DND-41 (cell line): ENCODE measurements around the gene VOPP1.
"Not testable (repeated sequence)": the region's sequence is repeated elsewhere in the genome, so short reads cannot be mapped to it uniquely, and the experiment has no call there.

Experiments
- ATAC-seq: fragments of 200-7000 bp; cut with Tn5 transposase; 3 replicates; pipeline ENCODE4 v1.9.1; 2021; ENCODE audit warnings: low read depth; ENCODE audit not compliant: insufficient read depth
- DNase-seq: peaks from one replicate; pipeline ENCODE4 v3.0.0-alpha.2; 2020
- H2AFZ ChIP-seq: 2 replicates; pipeline ENCODE4 v1.6.0; 2012; ENCODE audit warnings: low read depth, low read length
- H3K27ac ChIP-seq: 2 replicates; pipeline ENCODE4 v1.5.1; 2012; ENCODE audit warnings: low read length, inconsistent platforms
- H3K27me3 ChIP-seq: fragments of 200-600 bp; sonication (generic); 2 replicates; pipeline ENCODE4 v1.6.0; 2012; ENCODE audit warnings: low read length, mild to moderate bottlenecking, inconsistent platforms; ENCODE audit not compliant: insufficient read depth, poor library complexity
- H3K36me3 ChIP-seq: 2 replicates; pipeline ENCODE4 v1.5.1; 2012; ENCODE audit warnings: low read length, inconsistent platforms; ENCODE audit not compliant: insufficient read depth
- H3K4me1 ChIP-seq: 2 replicates; pipeline ENCODE4 v1.5.1; 2012; ENCODE audit warnings: mild to moderate bottlenecking, low read length; ENCODE audit not compliant: insufficient read depth
- H3K4me2 ChIP-seq: 2 replicates; pipeline ENCODE4 v1.6.0; 2012; ENCODE audit warnings: mild to moderate bottlenecking, moderate library complexity, low read length, inconsistent platforms; ENCODE audit not compliant: insufficient read depth
- H3K4me3 ChIP-seq, 2 experiments: fragments of 200-600 bp in 1 of 2; shearing (Covaris generic) in 1 of 2; 2 replicates each; pipeline ENCODE4 v1.5.1; 2012 to 2016; ENCODE audit warnings: inconsistent platforms in 2 of 2, low read length in 2 of 2, mild to moderate bottlenecking in 2 of 2, low read depth in 1 of 2, moderate library complexity in 1 of 2
- H3K79me2 ChIP-seq: 2 replicates; pipeline ENCODE4 v1.6.0; 2012; ENCODE audit warnings: low read length, inconsistent platforms; ENCODE audit not compliant: insufficient read depth
- H3K9ac ChIP-seq: 2 replicates; pipeline ENCODE4 v1.6.0; 2012; ENCODE audit warnings: low read depth, mild to moderate bottlenecking, inconsistent platforms, low read length, moderate library complexity
- H3K9me3 ChIP-seq: 2 replicates; pipeline ENCODE4 v1.5.1; 2012; ENCODE audit warnings: low read length, moderate library complexity, mild to moderate bottlenecking, inconsistent platforms; ENCODE audit not compliant: insufficient read depth, severe bottlenecking
- H4K20me1 ChIP-seq: 2 replicates; pipeline ENCODE4 v1.6.0; 2012; ENCODE audit warnings: low read length; ENCODE audit not compliant: insufficient read depth
- EZH2 ChIP-seq: IDR thresholded peaks from 3 replicates; pipeline ENCODE4 v1.6.1; 2012; ENCODE audit warnings: borderline replicate concordance, low read depth, mild to moderate bottlenecking, moderate library complexity, low read length, inconsistent platforms; ENCODE audit not compliant: severe bottlenecking
- TF ChIP-seq, protein P1 (sequence below): IDR thresholded peaks from 2 replicates; pipeline ENCODE4 v1.5.1; 2012; ENCODE audit warnings: borderline replicate concordance, low read length, moderate library complexity, mild to moderate bottlenecking; ENCODE audit not compliant: poor library complexity, severe bottlenecking; ENCODE audit errors: extremely low read depth

The VOPP1 gene

DNA sequence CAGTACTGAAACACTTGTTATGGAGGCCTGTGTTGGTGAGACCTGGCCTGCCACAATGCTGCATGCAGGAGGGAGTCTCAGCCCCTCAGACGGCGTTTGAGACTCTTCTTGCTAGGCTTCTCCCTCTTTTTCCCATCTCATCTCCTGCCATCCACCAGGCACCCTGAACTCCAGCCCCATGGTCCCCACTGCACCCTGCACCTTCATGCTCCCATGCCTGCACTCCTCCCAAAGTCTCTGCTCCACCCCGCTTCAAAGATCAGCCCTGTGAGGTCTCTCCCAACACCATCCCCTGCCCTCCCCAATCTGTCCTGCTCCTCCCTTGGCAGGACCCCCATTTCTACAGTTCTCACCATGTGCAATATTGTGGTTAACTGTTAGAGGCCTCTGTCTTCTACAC, 61.7 kb downstream of the VOPP1 start:
- H3K4me1 ChIP-seq, result no peaks in the 10 kb centered on the region
- ATAC-seq, result no peak
- no peak overlapping the region for H3K4me3 ChIP-seq
- peaks cover 34% of the 10 kb centered on the region for H3K36me3 ChIP-seq
- no peak for DNase-seq
- H3K27me3 ChIP-seq, result no peaks in the 10 kb centered on the region
- TF ChIP-seq, protein P1, sequence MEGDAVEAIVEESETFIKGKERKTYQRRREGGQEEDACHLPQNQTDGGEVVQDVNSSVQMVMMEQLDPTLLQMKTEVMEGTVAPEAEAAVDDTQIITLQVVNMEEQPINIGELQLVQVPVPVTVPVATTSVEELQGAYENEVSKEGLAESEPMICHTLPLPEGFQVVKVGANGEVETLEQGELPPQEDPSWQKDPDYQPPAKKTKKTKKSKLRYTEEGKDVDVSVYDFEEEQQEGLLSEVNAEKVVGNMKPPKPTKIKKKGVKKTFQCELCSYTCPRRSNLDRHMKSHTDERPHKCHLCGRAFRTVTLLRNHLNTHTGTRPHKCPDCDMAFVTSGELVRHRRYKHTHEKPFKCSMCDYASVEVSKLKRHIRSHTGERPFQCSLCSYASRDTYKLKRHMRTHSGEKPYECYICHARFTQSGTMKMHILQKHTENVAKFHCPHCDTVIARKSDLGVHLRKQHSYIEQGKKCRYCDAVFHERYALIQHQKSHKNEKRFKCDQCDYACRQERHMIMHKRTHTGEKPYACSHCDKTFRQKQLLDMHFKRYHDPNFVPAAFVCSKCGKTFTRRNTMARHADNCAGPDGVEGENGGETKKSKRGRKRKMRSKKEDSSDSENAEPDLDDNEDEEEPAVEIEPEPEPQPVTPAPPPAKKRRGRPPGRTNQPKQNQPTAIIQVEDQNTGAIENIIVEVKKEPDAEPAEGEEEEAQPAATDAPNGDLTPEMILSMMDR, result no peak
- H4K20me1 ChIP-seq, result peaks cover 37% of the 10 kb centered on the region
- no peaks in the 10 kb centered on the region for H3K9me3 ChIP-seq
- H3K79me2 ChIP-seq, result peaks cover 56% of the 10 kb centered on the region
- no peak overlapping the region for H3K4me2 ChIP-seq
- no peak overlapping the region for H3K9ac ChIP-seq
- no peak overlapping the region; the same call in 1 of the 2 replicates for H3K27ac ChIP-seq
- H2AFZ ChIP-seq, result no peak overlapping the region

DNA sequence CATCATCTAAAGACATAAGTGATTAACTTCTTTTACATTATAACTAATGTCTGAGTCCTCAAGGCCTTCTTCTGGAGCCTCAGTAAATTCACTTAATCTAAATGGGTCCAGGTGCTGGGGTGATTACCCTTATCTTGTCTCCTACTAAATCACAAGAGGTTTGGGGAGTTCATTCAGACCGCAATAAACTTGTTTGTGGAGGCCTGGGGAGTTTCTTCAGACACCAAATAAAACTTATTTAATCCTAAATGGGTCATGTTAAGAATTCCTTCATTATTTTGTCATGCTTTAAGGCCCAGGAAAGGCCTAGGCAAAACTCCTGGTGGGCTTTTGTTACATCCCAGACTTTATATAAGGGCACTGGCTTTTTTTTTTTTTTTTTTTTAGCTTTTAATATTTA, 62.1 kb downstream of the VOPP1 start:
- H3K9me3 ChIP-seq, H3K27me3 ChIP-seq, H3K4me3 ChIP-seq, H3K4me1 ChIP-seq, H3K9ac ChIP-seq, DNase-seq, H2AFZ ChIP-seq, H3K4me2 ChIP-seq, ATAC-seq, H3K27ac ChIP-seq: not testable (repeated sequence)
- Histone ChIP-seq H3K79me2 (peaks cover 57% of the 10 kb centered on the region), H4K20me1 (peaks cover 36% of the 10 kb centered on the region), H3K36me3 (peaks cover 31% of the 10 kb centered on the region)

DNA sequence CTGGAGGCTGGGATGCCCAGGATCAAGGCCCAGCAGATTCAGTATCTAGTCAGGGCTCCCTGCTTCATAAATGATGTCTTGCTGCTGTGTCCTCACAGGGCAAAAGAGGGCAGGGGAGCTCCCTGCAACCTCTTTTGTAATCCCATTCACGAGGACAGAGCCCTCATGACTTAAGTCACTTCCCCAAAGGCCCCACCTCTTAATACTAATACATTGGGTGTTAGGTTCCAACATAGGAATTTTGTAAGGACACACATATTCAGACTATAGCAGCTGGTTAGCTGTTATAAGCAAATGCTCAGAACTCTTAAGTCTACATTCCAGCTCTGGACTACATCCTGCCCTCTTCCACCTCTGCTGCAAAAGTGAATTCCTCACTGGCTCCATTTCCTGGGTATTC, 63.0 kb downstream of the VOPP1 start:
- no peaks in the 10 kb centered on the region for H3K9me3 ChIP-seq
- H2AFZ ChIP-seq, result no peak overlapping the region
- DNase-seq (no peak), ATAC-seq (no peak)
- no peak overlapping the region for H3K27ac ChIP-seq
- H3K4me3 ChIP-seq, result no peak overlapping the region
- no peaks in the 10 kb centered on the region for H3K27me3 ChIP-seq
- peaks cover 61% of the 10 kb centered on the region for H3K79me2 ChIP-seq
- no peak for TF ChIP-seq EZH2
- TF ChIP-seq, protein P1, result no peak
- H3K4me1 ChIP-seq, result no peaks in the 10 kb centered on the region
- H3K36me3 ChIP-seq, result peaks cover 29% of the 10 kb centered on the region
- no peak overlapping the region for H3K4me2 ChIP-seq
- H4K20me1 ChIP-seq, result peaks cover 35% of the 10 kb centered on the region
- H3K9ac ChIP-seq, result no peak overlapping the region

DNA sequence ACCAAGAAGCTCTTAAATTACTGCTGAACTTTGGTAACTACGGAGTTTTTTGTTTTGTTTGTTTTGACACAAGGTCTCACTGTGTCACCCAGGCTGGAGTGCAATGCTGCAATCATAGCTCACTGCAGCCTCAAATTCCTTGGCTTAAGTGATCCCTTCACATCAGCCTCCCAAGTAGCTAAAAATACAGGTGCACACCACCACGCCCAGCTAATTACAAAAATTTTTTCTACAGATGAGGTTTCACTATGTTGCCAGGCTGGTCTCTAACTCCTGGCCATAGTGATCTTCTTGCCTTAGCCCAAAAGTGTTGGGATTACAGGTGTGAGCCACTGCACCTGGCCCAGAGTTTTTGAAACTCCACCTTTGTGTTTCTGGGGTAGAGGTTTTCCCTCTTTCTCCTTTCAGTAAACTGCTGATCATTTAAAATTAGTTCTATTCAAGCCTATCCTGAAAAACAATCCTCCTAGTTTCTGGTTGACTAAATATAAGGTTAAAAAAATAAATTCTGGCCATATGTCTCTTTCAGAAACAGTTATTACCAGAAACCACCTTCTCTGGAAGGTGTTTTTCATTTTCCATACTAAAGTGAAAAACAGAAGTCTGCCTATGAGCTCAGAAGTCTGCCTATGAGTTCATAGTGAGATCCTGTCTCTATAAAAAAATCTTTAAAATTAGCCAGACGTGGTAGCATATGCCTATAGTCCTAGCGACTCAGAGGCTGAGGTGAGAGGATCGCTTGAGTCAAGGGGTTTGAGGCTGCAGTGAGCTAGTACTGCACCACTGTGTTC, 63.9 kb downstream of the VOPP1 start:
- DNase-seq, result no peak

More for the DNA sequence above, 63.9 kb downstream of the VOPP1 start:
- ATAC-seq, result no peak
- Histone ChIP-seq H2AFZ (no peak overlapping the region), H3K9me3 (no peaks in the 10 kb centered on the region), H4K20me1 (peaks cover 38% of the 10 kb centered on the region), H3K4me1 (no peaks in the 10 kb centered on the region), H3K36me3 (peaks cover 29% of the 10 kb centered on the region), H3K27me3 (no peaks in the 10 kb centered on the region), H3K27ac (no peak overlapping the region), H3K4me3 (no peak overlapping the region), H3K9ac (no peak overlapping the region), H3K4me2 (no peak overlapping the region), H3K79me2 (peaks cover 65% of the 10 kb centered on the region)
- TF ChIP-seq EZH2, result no peak
- TF ChIP-seq, protein P1, result no peak
